ENCODE data around the gene RASD2. TPM values are rescaled to one million over a fixed set of nuclear protein-coding genes. Genes with fewer than 3 reads are reported as not detected.

Gene RASD2
- total RNA-seq, 1 experiment from 2014 or later, result 2.4 TPM

DNA sequence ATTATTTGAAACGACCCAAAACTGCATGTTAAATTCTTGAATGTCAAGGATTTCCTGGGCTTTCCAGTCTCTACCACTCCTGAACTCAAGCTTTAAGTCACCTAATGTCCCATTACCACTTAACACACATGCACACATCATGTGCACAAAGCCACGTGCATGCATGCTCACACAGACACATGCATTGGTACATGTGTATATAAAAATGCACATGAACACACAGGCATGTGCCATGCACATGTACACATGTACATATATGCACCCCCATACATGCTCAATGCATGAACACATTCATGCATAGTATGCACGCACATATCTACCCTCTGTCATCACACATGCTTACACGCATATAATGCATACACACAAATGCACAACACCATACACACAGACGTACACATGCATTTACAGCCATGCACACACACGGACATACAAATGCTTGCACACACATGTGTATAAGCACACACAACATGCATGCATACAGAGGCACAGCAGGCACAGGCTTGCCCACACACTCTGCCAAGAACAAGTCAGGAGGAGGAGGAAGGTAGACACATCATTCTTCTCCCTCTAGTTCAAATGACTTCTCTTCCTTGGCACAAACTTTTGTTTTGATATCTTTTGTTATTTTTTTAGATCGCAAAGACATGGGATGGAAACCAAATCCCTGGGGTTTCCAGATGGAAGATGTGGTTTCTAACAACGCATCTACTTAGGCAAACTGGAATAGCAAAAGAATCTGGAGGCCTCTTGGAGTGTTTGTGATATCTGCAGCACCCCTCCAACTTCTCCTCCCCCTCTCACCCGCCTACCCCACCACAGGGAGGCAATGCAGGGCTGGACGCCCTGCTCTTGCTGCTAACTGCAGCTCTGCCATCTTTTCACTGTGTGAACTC, 24.6 kb downstream of the RASD2 start:
- Histone ChIP-seq H3K36me3 (ENCODE audit: control insufficient read depth in 1 of 2, insufficient read depth in 2 of 2, low read length in 2 of 2) (no peaks in the 10 kb centered on the region), H3K4me3 (replicated peaks in 1 of 2; ENCODE audit: low read depth in 1 of 2, low read length in 2 of 2) (no peak overlapping the region), H3K9me2 (ENCODE audit: insufficient read depth) (no peaks in the 10 kb centered on the region), H3K9ac (ENCODE audit: low read length) (no peak overlapping the region), H2AFZ (ENCODE audit: low read depth, low read length, poor library complexity, severe bottlenecking) (no peak overlapping the region), H3K9me3 (ENCODE audit: control insufficient read depth in 1 of 2, insufficient read depth in 1 of 2, low read depth in 1 of 2, low read length in 2 of 2) (no peaks in the 10 kb centered on the region), H3K4me2 (ENCODE audit: low read length) (no peak overlapping the region), H3K27me3 (ENCODE audit: insufficient read depth, low read length) (no peaks in the 10 kb centered on the region), H4K20me1 (ENCODE audit: insufficient read depth) (no peaks in the 10 kb centered on the region), H3K27ac (ENCODE audit: low read depth, low read length) (no peak overlapping the region), H3K4me1 (ENCODE audit: control insufficient read depth in 1 of 2, insufficient read depth in 2 of 2, low read length in 2 of 2) (peaks cover 38 to 52% of the 10 kb centered on the region in 2 experiments), H3K79me2 (ENCODE audit: insufficient read depth, low read length) (no peaks in the 10 kb centered on the region)
- ChIA-PET RAD21 (ENCODE audit: low non-redundant PET in 1 of 2, low total read pairs in 2 of 2, uncharacterized antibody in 2 of 2, unreplicated experiment in 2 of 2) (no interaction called here), CTCF (no interaction called here), POLR2A (interaction anchor here (0.6 kb wide), 1 partner anchor 16 kb away, joined by 3 read pairs; no protein-coding TSS in a partner anchor)
- DNase-seq (ENCODE audit: low read depth, low spot score) (no peak), ATAC-seq (no peak)
- BruUV-seq (replicated peaks), result no TSS peak
- TF ChIP-seq ZFX (IDR thresholded peaks at IDR 0.05) (no peak), SIN3A (IDR thresholded peaks at IDR 0.05; ENCODE audit: low read depth) (no peak), ZBTB33 (IDR thresholded peaks at IDR 0.05; ENCODE audit: extremely low read depth, insufficient replicate concordance, low read length) (no peak)
- intact Hi-C loops (cut with micrococcal nuclease), result no loop called here

- Histone ChIP-seq H3K27me3 (ENCODE audit: insufficient read depth, low read length) (no peaks in the 10 kb centered on the region), H3K4me2 (ENCODE audit: low read length) (no peak overlapping the region), H3K9ac (ENCODE audit: low read length) (no peak overlapping the region), H2AFZ (ENCODE audit: low read depth, low read length, poor library complexity, severe bottlenecking) (no peak overlapping the region), H4K20me1 (ENCODE audit: insufficient read depth) (no peaks in the 10 kb centered on the region), H3K9me2 (ENCODE audit: insufficient read depth) (no peaks in the 10 kb centered on the region), H3K4me3 (replicated peaks in 1 of 2; ENCODE audit: low read depth in 1 of 2, low read length in 2 of 2) (no peak overlapping the region), H3K9me3 (ENCODE audit: control insufficient read depth in 1 of 2, insufficient read depth in 1 of 2, low read depth in 1 of 2, low read length in 2 of 2) (no peaks in the 10 kb centered on the region), H3K79me2 (ENCODE audit: insufficient read depth, low read length) (no peaks in the 10 kb centered on the region), H3K36me3 (ENCODE audit: control insufficient read depth in 1 of 2, insufficient read depth in 2 of 2, low read length in 2 of 2) (no peaks in the 10 kb centered on the region), H3K4me1 (ENCODE audit: control insufficient read depth in 1 of 2, insufficient read depth in 2 of 2, low read length in 2 of 2) (peaks cover 24 to 28% of the 10 kb centered on the region in 2 experiments), H3K27ac (ENCODE audit: low read depth, low read length) (no peak overlapping the region)
- intact Hi-C loops (cut with micrococcal nuclease), result no loop called here
- ChIA-PET RAD21 (ENCODE audit: low non-redundant PET in 1 of 2, low total read pairs in 2 of 2, uncharacterized antibody in 2 of 2, unreplicated experiment in 2 of 2) (no interaction called here), CTCF (no interaction called here), POLR2A (no interaction called here)
- DNase-seq (ENCODE audit: low read depth, low spot score) (no peak), ATAC-seq (no peak)
- BruUV-seq (replicated peaks), result no TSS peak
- no peak for TF ChIP-seq YY1 (IDR thresholded peaks at IDR 0.05; ENCODE audit: extremely low read depth, insufficient replicate concordance, low read depth, low read length)
- TF ChIP-seq, protein P1, sequence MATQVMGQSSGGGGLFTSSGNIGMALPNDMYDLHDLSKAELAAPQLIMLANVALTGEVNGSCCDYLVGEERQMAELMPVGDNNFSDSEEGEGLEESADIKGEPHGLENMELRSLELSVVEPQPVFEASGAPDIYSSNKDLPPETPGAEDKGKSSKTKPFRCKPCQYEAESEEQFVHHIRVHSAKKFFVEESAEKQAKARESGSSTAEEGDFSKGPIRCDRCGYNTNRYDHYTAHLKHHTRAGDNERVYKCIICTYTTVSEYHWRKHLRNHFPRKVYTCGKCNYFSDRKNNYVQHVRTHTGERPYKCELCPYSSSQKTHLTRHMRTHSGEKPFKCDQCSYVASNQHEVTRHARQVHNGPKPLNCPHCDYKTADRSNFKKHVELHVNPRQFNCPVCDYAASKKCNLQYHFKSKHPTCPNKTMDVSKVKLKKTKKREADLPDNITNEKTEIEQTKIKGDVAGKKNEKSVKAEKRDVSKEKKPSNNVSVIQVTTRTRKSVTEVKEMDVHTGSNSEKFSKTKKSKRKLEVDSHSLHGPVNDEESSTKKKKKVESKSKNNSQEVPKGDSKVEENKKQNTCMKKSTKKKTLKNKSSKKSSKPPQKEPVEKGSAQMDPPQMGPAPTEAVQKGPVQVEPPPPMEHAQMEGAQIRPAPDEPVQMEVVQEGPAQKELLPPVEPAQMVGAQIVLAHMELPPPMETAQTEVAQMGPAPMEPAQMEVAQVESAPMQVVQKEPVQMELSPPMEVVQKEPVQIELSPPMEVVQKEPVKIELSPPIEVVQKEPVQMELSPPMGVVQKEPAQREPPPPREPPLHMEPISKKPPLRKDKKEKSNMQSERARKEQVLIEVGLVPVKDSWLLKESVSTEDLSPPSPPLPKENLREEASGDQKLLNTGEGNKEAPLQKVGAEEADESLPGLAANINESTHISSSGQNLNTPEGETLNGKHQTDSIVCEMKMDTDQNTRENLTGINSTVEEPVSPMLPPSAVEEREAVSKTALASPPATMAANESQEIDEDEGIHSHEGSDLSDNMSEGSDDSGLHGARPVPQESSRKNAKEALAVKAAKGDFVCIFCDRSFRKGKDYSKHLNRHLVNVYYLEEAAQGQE (IDR thresholded peaks at IDR 0.05; ENCODE audit: low read depth), result no peak
- TF ChIP-seq RAD21 (IDR thresholded peaks at IDR 0.05; ENCODE audit: low read depth), result no peak
- no peak for TF ChIP-seq SP1 (IDR thresholded peaks at IDR 0.05; ENCODE audit: low read depth)
- no peak for TF ChIP-seq FOSL1 (IDR thresholded peaks at IDR 0.05; ENCODE audit: low read depth)
- no peak for TF ChIP-seq ZBTB33 (IDR thresholded peaks at IDR 0.05; ENCODE audit: extremely low read depth, insufficient replicate concordance, low read length)
- TF ChIP-seq EGR1 (IDR thresholded peaks at IDR 0.05; ENCODE audit: low read depth), result no peak
Measured at GRCh38 chr22:35567351-35568141, 26.9 kb downstream of the RASD2 start.

Measured in HCT116 (cell line).